Superior temporal gyrus (tissue), 1 donor: Measurements from ENCODE around the gene MAG.
"Not testable (repeated sequence)": the region's sequence is repeated elsewhere in the genome, so short reads cannot be mapped to it uniquely, and the experiment has no call there.

Source experiments
- DNase-seq: peaks from one replicate; pipeline ENCODE4 v3.0.0-alpha.2; 2016; ENCODE audit errors: extremely low spot score

MAG gene

DNA sequence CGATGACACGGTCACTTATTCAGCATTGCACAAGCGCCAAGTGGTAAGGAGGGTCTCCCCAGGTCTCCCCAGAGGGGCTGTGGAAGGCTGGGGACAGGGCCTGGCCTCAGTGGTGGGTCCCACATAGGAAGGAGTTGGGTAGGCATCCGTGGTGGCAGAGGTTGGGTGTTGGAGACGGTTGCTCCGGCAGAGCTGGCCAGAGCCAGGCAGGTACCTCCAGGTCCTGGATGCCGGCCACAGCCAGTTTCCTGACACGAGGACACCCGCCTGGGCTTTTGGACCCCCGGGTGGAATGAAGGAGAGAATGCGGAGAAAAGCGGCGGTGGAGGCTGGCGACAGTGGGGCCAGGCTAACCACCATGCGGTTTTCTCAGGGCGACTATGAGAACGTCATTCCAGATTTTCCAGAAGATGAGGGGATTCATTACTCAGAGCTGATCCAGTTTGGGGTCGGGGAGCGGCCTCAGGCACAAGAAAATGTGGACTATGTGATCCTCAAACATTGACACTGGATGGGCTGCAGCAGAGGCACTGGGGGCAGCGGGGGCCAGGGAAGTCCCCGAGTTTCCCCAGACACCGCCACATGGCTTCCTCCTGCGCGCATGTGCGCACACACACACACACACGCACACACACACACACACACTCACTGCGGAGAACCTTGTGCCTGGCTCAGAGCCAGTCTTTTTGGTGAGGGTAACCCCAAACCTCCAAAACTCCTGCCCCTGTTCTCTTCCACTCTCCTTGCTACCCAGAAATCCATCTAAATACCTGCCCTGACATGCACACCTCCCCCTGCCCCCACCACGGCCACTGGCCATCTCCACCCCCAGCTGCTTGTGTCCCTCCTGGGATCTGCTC is 54.5 kb downstream of the MAG start:
- DNase-seq: no peak

DNA sequence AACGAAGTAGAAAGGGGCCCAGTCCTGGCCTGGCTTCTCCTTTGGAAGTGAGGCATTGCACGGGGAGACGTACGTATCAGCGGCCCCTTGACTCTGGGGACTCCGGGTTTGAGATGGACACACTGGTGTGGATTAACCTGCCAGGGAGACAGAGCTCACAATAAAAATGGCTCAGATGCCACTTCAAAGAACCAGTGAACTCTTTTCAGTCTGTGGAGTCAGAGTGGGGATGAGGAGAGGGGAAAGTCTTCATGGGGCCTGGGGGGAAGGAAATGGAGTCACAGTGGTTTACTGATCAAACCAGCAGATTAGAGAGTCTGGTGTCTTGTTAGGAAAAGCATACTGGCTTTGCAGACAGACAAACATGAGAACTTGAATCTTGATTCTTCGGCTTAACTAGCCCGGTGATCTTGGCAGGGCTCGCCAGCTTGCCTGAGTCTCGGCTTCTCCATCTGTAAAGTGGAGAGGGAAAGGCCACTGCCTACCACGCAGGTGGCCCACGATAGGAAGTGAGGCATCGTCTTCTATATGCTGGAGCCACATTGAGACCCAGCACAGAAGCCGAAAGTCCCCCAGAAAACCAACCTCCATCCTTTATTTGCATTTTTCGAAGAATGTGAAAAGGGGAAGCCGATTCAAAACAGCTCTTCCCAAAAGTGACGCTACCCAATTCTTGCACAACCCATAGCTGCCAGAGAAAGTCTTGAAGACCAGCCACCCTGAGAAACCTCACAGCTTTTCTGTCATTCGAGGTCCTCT is 55.4 kb downstream of the MAG start, which contains the start of gene FFAR1:
TSS of gene FFAR1 (plus strand) at position 732 of the 759 bp plus-strand sequence. CDS start 3,650 bp downstream, outside the sequence.
- no peak for DNase-seq

- no peak for DNase-seq
Measured at GRCh38 chr19:35347930-35348298, 56.0 kb downstream of the MAG start.

GRCh38 chr19:35348911-35349611 is 57.1 kb downstream of the MAG start:
- DNase-seq: no peak

DNA sequence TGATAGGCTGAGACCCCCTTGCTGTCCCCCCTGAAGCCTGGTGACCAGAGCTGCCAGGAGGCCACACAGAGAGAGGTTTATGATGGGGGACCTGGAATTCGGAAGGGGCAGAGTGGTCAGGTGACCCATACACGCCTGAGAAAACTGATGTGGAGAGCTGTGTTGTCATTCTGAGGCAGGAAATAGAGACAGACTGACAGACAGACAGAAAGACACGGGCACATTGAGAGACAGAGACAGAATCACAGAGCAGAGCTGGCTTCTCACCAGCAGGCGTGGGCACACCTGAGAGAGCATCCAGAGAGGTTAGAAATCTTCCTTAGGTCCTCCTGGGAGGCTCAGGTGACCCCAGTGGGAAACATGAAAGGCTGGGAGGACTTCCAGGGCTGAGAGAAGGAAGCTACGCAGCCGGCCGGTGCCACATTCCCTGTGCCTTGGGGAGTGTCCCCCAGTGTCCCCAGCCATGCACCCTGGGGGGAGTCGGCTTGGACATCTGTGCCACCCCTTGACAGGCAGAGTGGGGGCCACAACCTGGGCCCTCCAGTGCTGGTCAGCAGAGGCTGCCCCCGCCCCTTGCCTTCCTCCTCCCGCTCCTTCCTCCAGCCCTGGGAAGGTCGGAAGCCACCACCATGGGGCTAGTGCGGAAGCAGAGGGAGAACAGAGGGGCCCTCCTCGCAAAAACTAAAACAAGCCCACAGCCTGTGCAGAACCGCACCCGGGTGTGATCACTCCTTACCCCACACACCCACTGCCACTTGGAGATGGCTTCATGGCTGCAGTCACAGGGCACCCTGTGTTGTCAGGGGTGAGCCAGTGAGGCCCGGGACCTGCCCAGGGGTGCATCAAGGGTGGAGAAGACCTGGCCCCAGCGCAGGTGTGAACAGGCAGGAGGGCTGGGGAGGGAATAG is 57.9 kb downstream of the MAG start:
- no peak for DNase-seq

GRCh38 chr19:35350591-35350990 is 58.6 kb downstream of the MAG start:
- no peak for DNase-seq

- DNase-seq: no peak
Measured at GRCh38 chr19:35351411-35352176, 59.6 kb downstream of the MAG start.

- DNase-seq: no peak
Measured at GRCh38 chr19:35352177-35352447, 60.2 kb downstream of the MAG start.

- DNase-seq: peak; percentile 91
Measured at GRCh38 chr19:35352448-35353304, 60.7 kb downstream of the MAG start.

DNA sequence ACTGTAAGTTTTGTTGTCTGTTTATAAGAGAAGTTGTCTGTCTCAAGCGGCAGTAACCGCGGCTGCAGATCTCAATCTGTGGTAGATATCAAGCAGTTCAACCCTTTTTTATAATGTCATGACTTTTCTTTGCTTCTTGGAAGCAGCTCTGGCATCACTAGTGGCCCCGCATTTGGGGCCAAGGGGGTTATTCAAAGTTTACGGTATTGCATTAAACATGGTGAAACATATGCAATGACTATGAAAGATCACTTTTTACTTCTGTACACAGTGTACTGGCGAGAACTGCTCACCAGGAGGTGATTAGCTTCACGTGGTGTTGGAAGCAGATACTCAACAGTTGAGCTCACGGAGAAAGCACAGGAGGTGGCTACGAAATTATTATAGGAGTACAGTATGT is 61.7 kb downstream of the MAG start:
- no peak for DNase-seq

GRCh38 chr19:35354898-35355297 is 62.9 kb downstream of the MAG start:
- no peak for DNase-seq

GRCh38 chr19:35355791-35356460 is 64.0 kb downstream of the MAG start:
- DNase-seq: no peak

- no peak for DNase-seq
Measured at GRCh38 chr19:35357867-35358573, 66.1 kb downstream of the MAG start, which contains the start of gene FFAR3. TSS of gene FFAR3 (plus strand) at chr19:35358460. CDS start at chr19:35358891, 431 bp downstream.

- DNase-seq: not testable (repeated sequence)
Measured at GRCh38 chr19:35358834-35359233, 66.9 kb downstream of the MAG start.

- DNase-seq: not testable (repeated sequence)
Measured at GRCh38 chr19:35359395-35359794, 67.4 kb downstream of the MAG start.

DNA sequence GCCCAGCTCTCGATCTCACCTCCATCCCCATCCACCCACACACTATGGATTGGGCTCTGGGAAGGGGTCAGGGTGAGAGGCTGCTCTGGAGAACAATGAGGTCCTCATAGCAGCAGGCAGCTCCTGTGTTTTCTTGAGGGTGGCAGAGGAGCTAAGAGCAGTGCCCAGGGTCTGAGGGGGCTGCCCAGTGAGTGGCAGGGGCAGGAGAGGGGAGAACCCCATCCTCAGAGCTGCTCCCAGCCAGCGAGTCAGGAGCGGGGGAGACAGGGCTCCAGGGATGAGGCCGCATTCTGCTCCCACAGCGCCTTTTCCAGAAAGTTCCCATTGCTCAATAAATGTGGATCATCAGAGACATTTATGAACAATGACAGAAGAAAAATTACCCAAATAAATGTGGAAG is 68.1 kb downstream of the MAG start:
- DNase-seq: not testable (repeated sequence)

DNA sequence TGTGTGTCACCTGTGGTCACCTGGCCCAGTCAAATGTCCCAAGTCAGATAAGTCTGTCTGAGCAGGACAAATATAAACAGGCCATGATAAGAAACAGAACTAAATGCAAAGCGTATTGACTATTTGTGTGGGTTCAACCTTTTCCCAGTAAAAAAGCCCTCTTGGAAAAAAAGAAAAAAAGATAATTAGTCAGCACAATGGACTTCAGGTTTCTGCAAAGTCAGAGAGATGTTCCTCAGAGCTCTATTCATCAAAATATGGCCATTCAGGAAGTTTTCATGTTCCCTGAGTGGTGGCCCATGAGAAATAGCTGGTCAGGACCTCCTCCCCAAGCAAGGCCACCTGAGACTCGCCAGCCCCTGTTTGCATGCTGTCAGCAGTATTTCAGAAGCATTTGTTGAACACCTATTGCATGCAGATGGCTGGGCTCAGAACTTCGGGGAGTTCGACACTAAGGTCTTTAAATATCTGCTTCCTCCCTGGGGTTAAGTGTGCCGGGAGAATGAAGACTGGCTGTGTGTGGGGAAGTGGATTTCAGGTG is 69.0 kb downstream of the MAG start:
- DNase-seq: no peak
